PC-9 (cell line): ENCODE data around the gene CCDC144A. TPM values are rescaled to one million over a fixed set of nuclear protein-coding genes. Genes with fewer than 3 reads are reported as not detected.
"Not testable (repeated sequence)": the region's sequence is repeated elsewhere in the genome, so short reads cannot be mapped to it uniquely, and the experiment has no call there.

Experiments
- BruUV-seq: library from RNA; stranded (reverse); fragments of 400-500 nt; replicated peaks from 2 replicates; lab custom pipeline; 2021; lab: Mats Ljungman, UMichigan
- CTCF ChIA-PET: fragments of 300-600 bp; sonication (Branson Sonifier 250); formaldehyde crosslinking; loops from one replicate; lab custom pipeline; 2022; ENCODE audit warnings: antibody characterized with exemption; lab: Charles Lee
- POLR2A ChIA-PET: fragments of 300-600 bp; sonication (Branson Sonifier 250); formaldehyde crosslinking; loops from one replicate; lab custom pipeline; 2022; ENCODE audit warnings: antibody characterized with exemption; ENCODE audit not compliant: unreplicated experiment; lab: Charles Lee
- DNase-seq, 2 experiments: peaks; one replicate each; pipeline versions ENCODE4 v3.0.0 to v3.0.0-alpha.2; 2015 to 2022; ENCODE audit warnings: mixed read lengths in 1 of 2
- H2AFZ ChIP-seq: fragments of 200-600 bp; sonication (generic); 2 replicates; pipeline ENCODE4 v1.8.1; 2017; ENCODE audit warnings: antibody characterized with exemption
- H3F3A ChIP-seq: fragments of 200-600 bp; sonication (generic); 2 replicates; pipeline ENCODE4 v1.8.1; 2017; ENCODE audit warnings: antibody characterized with exemption, mild to moderate bottlenecking, low read depth; ENCODE audit not compliant: insufficient read depth
- H3K27ac ChIP-seq: fragments of 200-600 bp; sonication (generic); 2 replicates; pipeline ENCODE4 v1.6.1; 2016; ENCODE audit warnings: mixed run types
- H3K27me3 ChIP-seq: fragments of 200-600 bp; sonication (generic); 2 replicates; pipeline ENCODE4 v1.6.1; 2016; ENCODE audit warnings: low read depth, mixed run types; ENCODE audit not compliant: insufficient read depth
- H3K36me3 ChIP-seq: fragments of 200-600 bp; sonication (generic); 2 replicates; pipeline ENCODE4 v1.6.1; 2016; ENCODE audit warnings: low read depth, mixed run types
- H3K4me1 ChIP-seq: fragments of 200-600 bp; sonication (generic); replicated peaks from 2 replicates; pipeline ENCODE4 v1.6.1; 2016; ENCODE audit warnings: mixed run types; ENCODE audit not compliant: insufficient read depth
- H3K4me2 ChIP-seq: fragments of 200-600 bp; sonication (generic); 2 replicates; pipeline ENCODE4 v1.6.1; 2017; ENCODE audit warnings: mixed run types
- H3K4me3 ChIP-seq: fragments of 200-600 bp; sonication (generic); 2 replicates; pipeline ENCODE4 v1.6.1; 2016; ENCODE audit warnings: mixed run types
- H3K79me2 ChIP-seq: fragments of 200-600 bp; sonication (generic); 2 replicates; pipeline ENCODE4 v1.6.1; 2017; ENCODE audit warnings: low read depth, mixed run types
- H3K9me2 ChIP-seq: fragments of 200-600 bp; sonication (generic); 2 replicates; pipeline ENCODE4 v1.8.1; 2017; ENCODE audit warnings: mild to moderate bottlenecking; ENCODE audit not compliant: insufficient read depth
- H3K9me3 ChIP-seq: fragments of 200-600 bp; sonication (generic); 2 replicates; pipeline ENCODE4 v1.8.1; 2016; ENCODE audit warnings: low read depth; ENCODE audit not compliant: insufficient read depth
- H4K20me1 ChIP-seq: fragments of 200-600 bp; sonication (generic); 2 replicates; pipeline ENCODE4 v1.8.1; 2017; ENCODE audit not compliant: insufficient read depth
- CTCF ChIP-seq: fragments of 200-600 bp; sonication (generic); conservative IDR thresholded peaks from 2 replicates; pipeline ENCODE4 v1.6.1; 2017; ENCODE audit warnings: mixed run types, antibody characterized with exemption, mild to moderate bottlenecking, moderate library complexity
- EZH2 ChIP-seq: fragments of 200-600 bp; sonication (generic); IDR thresholded peaks from 2 replicates; pipeline ENCODE4 v1.8.0; 2017; ENCODE audit warnings: antibody characterized with exemption, low read depth
- intact Hi-C: fragments of 100-400 bp; cut with micrococcal nuclease; formaldehyde crosslinking; loops from one replicate; pipeline ENCODE4 v1.10.0; 2022; ENCODE audit not compliant: unreplicated experiment
- total RNA-seq: library from RNA; stranded (reverse); gene quantifications from 2 replicates; pipeline ENCODE4 v1.2.3, GENCODE V29; 2021

Gene CCDC144A
- total RNA-seq, 1 experiment from 2014 or later: 5.5 TPM

GRCh38 chr17:16818821-16819683 is 129.0 kb downstream of the CCDC144A start:
- Histone ChIP-seq H3K27ac (no peak overlapping the region), H3K36me3 (no peaks in the 10 kb centered on the region), H3K79me2 (no peaks in the 10 kb centered on the region), H3K4me2 (no peak overlapping the region), H3K9me2 (no peaks in the 10 kb centered on the region), H4K20me1 (no peaks in the 10 kb centered on the region), H2AFZ (no peak overlapping the region), H3K4me1 (no peaks in the 10 kb centered on the region), H3F3A (no peaks in the 10 kb centered on the region), H3K9me3 (no peaks in the 10 kb centered on the region), H3K27me3 (no peaks in the 10 kb centered on the region), H3K4me3 (no peak overlapping the region)
- CTCF ChIA-PET: no interaction called here
- POLR2A ChIA-PET: no interaction called here
- BruUV-seq: no TSS peak
- intact Hi-C loops: no loop called here
- TF ChIP-seq EZH2 (no peak), CTCF (no peak)
- DNase-seq: no peak

- Histone ChIP-seq H3K27me3 (no peaks in the 10 kb centered on the region), H3K36me3 (no peaks in the 10 kb centered on the region), H4K20me1 (no peaks in the 10 kb centered on the region), H3F3A (no peaks in the 10 kb centered on the region), H3K4me1 (no peaks in the 10 kb centered on the region), H3K9me3 (no peaks in the 10 kb centered on the region), H3K27ac (no peak overlapping the region), H3K4me2 (no peak overlapping the region), H3K79me2 (no peaks in the 10 kb centered on the region), H3K9me2 (no peaks in the 10 kb centered on the region), H2AFZ (no peak overlapping the region), H3K4me3 (no peak overlapping the region)
- POLR2A ChIA-PET: no interaction called here
- intact Hi-C loops: no loop called here
- BruUV-seq: no TSS peak
- DNase-seq: no peak
- CTCF ChIA-PET: no interaction called here
- no peak for TF ChIP-seq EZH2
- TF ChIP-seq CTCF: no peak
These were observed 130.3 kb downstream of the CCDC144A start for GRCh38 chr17:16820161-16820877.

- no peaks in the 10 kb centered on the region for H3F3A ChIP-seq
- H3K9me2 ChIP-seq: no peaks in the 10 kb centered on the region
- DNase-seq: no peak
- H3K9me3 ChIP-seq: no peaks in the 10 kb centered on the region
- H3K4me2 ChIP-seq: no peak overlapping the region
- H2AFZ ChIP-seq: no peak overlapping the region
- POLR2A ChIA-PET: no interaction called here
- CTCF ChIA-PET: no interaction called here
- H3K27ac ChIP-seq: no peak overlapping the region
- H3K4me3 ChIP-seq: no peak overlapping the region
- TF ChIP-seq CTCF (no peak), EZH2 (no peak)
- H3K4me1 ChIP-seq: no peaks in the 10 kb centered on the region
- no peaks in the 10 kb centered on the region for H3K27me3 ChIP-seq
- no peaks in the 10 kb centered on the region for H3K79me2 ChIP-seq
- no peaks in the 10 kb centered on the region for H3K36me3 ChIP-seq
- BruUV-seq: no TSS peak
- intact Hi-C loops: no loop called here
- no peaks in the 10 kb centered on the region for H4K20me1 ChIP-seq
These were observed 131.0 kb downstream of the CCDC144A start for GRCh38 chr17:16820979-16821543.

GRCh38 chr17:16822133-16822532 is 132.1 kb downstream of the CCDC144A start:
- CTCF ChIA-PET, H3K27ac ChIP-seq, H3K4me2 ChIP-seq, H2AFZ ChIP-seq, H3K9me2 ChIP-seq, H3F3A ChIP-seq, H3K36me3 ChIP-seq, H3K79me2 ChIP-seq, H3K27me3 ChIP-seq, H3K9me3 ChIP-seq, H3K4me1 ChIP-seq, POLR2A ChIA-PET, H3K4me3 ChIP-seq, DNase-seq, H4K20me1 ChIP-seq, intact Hi-C loops, BruUV-seq: not testable (repeated sequence)
